Glomerular visceral epithelial cell (primary cell): Measurements from ENCODE around the gene RMP24.
"Not testable (repeated sequence)": the region's sequence is repeated elsewhere in the genome, so short reads cannot be mapped to it uniquely, and the experiment has no call there.

ENCODE experiments used
- DNase-seq: peaks from one replicate; pipeline ENCODE4 v3.0.0-alpha.2; 2016; ENCODE audit errors: extremely low spot score

RMP24 gene

DNA sequence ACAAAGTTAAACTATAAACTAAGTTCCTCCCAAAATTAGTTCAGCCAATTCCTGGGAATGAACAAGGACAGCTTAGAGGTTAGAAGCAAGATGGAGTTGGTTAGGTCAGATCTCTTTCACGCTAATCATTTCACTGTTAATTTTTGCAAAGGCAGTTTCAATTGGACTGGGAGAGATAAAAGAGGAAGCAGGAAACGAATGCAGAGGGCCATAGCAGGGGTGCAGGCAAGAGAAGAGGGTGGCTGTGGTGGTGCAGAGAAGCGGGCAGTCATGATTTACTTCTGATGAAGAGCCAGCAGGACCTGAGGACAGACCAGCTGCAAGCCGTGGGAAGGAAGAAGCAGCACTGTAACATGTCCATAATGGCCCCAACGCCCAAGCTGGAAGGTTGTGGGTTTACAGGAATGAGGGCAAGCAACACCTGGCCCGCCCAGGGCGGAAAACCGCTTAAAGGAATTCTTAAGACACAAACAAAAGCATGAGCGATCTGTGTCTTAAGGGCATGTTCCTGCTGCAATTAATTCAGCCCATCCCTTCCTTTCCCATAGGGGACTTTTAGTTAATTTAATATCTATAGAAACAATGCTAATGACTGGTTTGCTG lies 4.1 kb upstream of the RMP24 start:
- DNase-seq, result no peak

- no peak for DNase-seq
These were observed 2.8 kb upstream of the RMP24 start for GRCh38 chr18:35969676-35970075.

DNA sequence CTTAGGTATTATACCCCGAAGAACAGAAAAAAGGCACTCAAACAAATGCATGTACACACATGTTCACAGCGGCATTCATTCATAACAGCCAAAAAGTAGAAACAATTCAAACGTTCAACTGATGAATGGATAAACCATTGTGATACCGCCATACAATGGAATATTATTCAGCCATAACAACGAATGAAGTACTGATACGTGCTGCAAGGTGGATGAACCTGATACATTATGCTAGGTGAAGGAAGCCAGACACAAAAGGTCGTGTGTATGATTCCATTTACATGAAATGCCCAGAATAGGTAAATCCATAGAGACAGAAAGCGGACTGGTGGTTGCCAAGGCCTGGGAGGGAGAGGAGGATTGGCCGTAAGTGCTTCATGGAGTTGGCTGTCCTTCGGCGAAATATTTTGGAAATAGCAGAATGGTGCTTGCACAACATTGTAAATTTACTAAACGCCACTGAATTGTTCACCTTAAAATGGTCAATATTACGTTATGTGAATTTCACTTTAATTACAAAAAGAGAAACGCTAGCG lies 750 bp upstream of the RMP24 start:
- DNase-seq, result no peak

DNA sequence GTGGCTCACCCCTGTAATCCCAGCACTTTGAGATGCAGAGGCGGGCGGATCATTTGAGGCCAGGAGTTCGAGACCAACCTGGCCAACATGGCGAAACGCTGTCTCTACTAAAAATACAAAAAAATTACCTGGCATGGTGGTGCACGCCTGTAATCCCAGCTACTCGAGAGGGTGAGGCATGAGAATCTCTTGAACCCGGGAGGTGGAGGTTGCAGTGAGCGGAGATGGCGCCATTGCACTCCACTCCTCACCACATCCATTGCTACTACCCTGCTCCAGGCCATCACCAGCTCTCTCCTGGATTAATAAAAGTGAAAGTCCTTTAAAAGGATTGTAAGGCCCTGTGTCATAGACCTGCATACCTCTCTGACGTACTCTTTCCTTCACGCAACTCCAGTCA lies 1.2 kb downstream of the RMP24 start:
- no peak for DNase-seq

- no peak for DNase-seq
These were observed 1.7 kb downstream of the RMP24 start for GRCh38 chr18:35974181-35974580.

- DNase-seq, result no peak
These were observed 6.6 kb downstream of the RMP24 start for GRCh38 chr18:35979112-35979511.

DNA sequence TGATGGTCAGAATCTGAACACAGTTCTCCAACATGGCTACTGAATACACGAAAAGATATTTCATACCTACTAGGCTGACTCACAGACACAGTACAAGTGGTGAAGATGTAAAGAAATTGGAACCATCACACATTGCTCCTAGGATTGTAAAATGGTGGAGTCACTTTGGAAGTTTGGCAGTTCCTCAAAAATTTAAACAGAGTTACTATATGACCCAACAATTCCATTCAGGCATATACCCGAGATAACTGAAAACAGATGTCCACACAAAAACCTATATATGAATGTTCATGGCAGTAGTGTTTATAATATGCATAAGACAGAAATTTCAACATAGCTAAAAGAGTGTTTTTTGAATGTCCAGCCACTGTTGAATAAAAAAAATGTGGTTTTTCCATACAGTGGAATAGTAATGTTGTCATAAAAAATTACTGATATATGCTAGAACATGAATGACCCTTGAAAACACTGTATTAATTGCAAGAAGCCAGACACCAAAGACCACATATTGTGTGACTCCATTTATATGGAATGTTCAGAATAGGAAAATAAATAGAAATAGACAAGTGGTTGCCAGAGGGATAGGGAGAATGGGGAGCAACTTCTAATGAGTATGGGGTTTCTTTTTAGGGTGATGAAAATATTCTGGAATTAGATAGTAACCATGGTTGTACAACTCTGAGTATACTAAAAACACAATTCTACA lies 10.1 kb downstream of the RMP24 start:
- DNase-seq, result no peak

GRCh38 chr18:35983147-35983546 lies 10.7 kb downstream of the RMP24 start:
- DNase-seq, result no peak

DNA sequence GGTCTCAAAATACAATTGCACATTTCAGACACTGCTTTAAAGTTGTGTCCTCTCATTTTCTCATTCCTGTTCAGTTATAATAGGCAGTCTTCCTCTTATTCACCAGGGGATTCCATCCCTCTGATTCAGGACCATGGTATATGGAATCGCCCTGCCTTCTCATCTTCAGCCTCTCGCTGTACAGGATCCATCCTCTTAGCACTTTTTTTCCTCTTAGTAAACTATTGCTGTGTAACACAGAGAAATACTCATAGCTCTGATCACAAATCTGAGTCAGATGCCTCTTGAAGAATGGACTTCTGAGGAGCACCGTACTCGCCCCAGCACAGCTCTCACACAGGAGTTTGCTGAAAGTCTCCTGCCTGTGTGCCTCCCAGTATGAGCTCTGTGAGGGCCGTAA lies 11.3 kb downstream of the RMP24 start:
- DNase-seq, result no peak

GRCh38 chr18:35991696-35992095 lies 19.2 kb downstream of the RMP24 start:
- DNase-seq, result no peak

DNA sequence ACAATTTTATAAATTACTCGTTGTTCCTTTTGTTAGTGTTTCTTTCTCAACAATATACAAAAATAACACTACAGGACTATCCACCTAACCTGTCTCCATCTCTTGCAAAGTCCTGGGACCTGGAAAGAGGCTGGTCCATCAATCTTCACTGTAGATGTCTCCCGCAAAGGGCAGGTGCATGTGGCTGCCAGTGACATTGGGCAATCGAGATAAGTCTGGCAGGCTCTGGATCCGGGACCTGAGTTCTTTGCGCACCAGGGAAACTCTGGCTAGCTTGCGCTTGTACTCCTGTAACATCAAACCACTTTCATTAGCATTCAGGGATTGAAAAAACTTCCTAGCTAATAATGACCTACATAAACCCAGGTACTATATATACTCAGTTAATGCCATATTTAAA lies 20.5 kb downstream of the RMP24 start:
- DNase-seq, result no peak

DNA sequence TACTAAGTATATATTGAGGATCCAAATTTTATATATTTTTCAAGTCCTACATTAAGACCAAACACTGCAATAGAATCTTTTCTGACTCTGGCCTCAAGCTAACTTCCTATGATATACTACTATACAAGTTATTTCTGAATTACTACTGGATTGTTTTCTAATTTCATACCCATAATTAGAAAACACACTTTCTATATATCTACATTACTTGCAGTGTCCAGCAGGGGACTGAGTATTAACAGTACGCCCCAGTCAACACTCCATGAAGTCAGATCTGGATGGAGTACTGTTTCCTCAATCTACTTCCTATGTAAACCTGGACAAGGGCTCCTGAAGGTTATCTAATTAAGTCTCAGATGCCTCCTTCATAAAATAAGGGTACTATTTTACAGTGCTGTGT lies 26.5 kb downstream of the RMP24 start:
- peak; percentile 5 for DNase-seq

GRCh38 chr18:35999925-36000324 lies 27.4 kb downstream of the RMP24 start:
- no peak for DNase-seq

DNA sequence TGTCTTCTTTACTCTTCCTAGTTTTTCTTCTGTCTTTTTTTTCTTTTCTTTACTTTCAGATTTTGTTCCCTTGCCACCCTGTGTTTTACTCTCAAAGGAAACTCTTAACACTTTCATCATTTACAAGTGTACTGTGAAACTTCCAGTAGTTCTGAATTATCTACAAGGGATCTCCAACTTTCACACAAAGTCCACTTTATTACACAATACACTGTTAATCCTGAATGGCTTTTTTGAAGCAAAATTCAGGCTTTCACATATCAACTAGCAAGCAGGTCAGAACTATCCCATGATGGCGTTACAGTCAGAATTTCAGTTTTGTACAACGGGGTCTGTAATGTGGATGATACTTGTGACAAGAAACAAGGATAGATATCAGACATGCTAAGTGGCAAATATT lies 34.5 kb downstream of the RMP24 start:
- no peak for DNase-seq

GRCh38 chr18:36009214-36009613 lies 36.7 kb downstream of the RMP24 start:
- no peak for DNase-seq

GRCh38 chr18:36012891-36013290 lies 40.4 kb downstream of the RMP24 start:
- no peak for DNase-seq

- no peak for DNase-seq
These were observed 43.1 kb downstream of the RMP24 start for GRCh38 chr18:36015629-36016028.

DNA sequence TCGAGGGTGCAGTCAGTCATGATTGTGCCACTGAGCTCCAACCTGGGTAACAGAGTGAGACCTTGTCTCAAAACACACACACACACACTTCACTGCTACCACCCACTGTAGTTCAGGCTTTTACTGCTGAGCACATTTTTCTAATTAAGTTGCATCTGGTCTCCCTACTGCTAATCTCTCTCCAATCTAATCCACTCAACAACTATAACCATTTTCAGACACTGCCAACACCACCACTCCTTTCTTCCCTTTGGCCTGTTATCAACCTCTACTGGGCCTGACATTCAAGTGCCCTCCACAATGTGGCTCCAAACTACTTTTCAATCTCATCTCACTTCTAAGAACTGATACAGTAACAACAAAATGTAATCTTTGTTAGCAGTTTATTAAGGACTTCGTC lies 44.8 kb downstream of the RMP24 start:
- DNase-seq, result no peak

GRCh38 chr18:36020174-36020711 lies 47.8 kb downstream of the RMP24 start:
- no peak for DNase-seq

GRCh38 chr18:36023336-36023735 lies 50.9 kb downstream of the RMP24 start:
- DNase-seq, result no peak

DNA sequence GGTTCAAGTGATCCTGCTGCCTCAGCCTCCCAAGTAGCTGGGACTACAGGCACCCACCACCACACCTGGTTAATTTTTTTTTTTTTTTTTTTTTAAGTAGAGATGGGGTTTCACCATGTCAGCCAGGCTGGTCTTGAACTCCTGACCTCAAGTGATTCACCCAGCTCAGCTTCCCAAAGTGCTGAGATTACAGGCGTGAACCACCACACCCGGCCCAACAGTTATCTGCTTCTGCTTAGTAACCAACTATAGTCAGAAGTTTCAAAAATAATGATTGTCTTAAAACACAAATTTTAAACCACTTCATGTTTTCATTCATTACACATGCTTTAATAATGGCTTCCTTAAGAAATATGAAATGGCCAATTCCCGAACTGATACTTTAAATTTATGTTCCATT lies 51.8 kb downstream of the RMP24 start:
- DNase-seq, result not testable (repeated sequence)

GRCh38 chr18:36025025-36025424 lies 52.5 kb downstream of the RMP24 start:
- no peak for DNase-seq

DNA sequence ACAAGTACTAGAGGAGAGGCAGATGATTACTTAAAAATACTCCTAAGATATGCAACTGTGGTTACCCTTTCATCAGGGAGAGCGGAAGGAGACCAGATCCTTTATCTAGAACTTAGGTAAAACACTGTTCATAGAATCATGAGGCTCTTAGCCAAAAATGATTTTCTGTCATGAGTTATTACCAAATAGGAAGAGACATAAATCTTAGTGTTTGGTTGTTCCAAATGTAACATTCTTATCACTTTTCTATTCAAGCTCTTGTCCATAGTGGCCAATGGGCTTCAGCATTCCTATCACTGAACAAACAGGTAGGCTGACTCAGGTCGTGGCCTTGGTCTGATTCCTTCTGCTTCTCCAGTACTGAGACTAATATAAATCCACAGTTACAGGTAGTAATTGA lies 56.4 kb downstream of the RMP24 start:
- DNase-seq, result no peak
